Measurements from ENCODE around the gene C2CD2.
"Not testable (repeated sequence)": the region's sequence is repeated elsewhere in the genome, so short reads cannot be mapped to it uniquely, and the experiment has no call there.

Gene C2CD2

GRCh38 chr21:41975391-41976272, 21.8 kb upstream of the C2CD2 start:
- DNase-seq (ENCODE audit: low spot score) = no peak

DNA sequence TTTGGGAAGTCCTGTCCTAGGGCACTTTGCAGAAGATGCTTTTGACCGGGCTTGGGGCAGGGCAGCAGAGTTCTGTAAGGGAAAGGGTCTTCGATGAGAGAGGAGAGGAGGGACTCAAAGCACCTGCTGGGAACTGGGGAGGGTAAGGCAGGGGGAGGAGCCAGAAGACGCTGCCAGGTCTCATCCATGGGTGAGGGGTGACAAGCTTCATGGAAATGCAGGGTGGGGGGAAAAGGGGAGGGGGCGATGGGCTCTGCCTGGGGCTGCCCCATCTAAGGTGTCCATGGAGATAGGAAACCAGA, 20.9 kb upstream of the C2CD2 start:
- DNase-seq (ENCODE audit: low spot score) = no peak

GRCh38 chr21:41973861-41974751, 20.3 kb upstream of the C2CD2 start:
- DNase-seq (ENCODE audit: low spot score) = no peak

DNA sequence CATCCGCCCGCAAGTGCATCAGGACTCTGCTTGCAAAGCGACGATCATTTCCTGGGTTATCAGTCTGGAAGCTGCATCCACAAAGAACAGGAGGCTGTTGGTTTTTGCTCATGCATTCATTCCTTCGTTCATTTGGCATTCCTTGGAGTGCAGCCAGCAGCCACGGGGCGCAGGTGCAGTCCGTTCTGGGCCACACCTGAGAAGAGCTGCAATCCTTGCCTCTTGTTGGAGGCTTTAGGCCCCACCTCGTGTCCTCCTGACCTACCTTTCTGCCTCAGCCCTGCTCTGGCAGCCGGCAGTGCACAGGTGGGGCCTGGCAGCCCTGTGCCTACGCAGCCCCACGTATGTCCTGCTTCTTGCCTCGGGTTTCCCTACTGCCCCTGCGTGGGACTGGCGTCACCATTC, 19.6 kb upstream of the C2CD2 start:
- DNase-seq (ENCODE audit: low spot score) = no peak

- DNase-seq (ENCODE audit: low spot score) = no peak
These were observed 18.8 kb upstream of the C2CD2 start for GRCh38 chr21:41972511-41973205.

DNA sequence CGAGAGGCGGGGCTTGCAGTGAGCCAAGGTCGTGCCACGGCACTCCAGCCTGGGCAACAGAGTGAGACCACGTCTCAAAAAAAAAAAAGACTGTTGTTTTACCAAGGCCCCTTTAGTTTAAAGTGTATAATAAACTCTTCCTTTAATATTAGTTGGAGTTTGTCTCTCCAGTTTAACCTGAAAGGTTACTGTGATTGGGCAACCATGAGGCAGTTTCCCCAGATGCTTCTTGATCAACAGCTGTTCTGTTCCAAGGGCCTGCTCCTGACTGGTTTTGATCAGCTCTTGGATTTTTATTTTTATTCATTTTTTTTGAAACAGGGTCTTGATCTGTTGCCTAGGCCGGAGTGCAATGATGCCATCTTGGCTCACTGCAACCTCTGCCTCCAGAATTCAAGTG, 18.1 kb upstream of the C2CD2 start:
- DNase-seq (ENCODE audit: low spot score) = no peak

GRCh38 chr21:41970751-41971653, 17.2 kb upstream of the C2CD2 start:
- no peak for DNase-seq (ENCODE audit: low spot score)

DNA sequence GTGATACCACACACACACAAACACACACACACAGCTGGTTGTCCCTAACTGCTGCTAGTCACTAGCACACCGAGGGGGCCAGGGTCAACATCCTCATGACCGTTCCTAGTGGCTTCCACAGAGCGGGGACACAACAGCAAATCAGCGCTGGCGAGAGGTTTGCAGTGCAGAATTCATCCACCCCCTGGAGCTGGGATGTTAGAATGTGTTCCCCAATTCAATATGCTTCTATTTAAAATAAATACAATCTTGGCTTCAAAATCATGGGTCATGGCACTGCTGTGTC, 16.2 kb upstream of the C2CD2 start:
- DNase-seq (ENCODE audit: low spot score) = no peak

DNA sequence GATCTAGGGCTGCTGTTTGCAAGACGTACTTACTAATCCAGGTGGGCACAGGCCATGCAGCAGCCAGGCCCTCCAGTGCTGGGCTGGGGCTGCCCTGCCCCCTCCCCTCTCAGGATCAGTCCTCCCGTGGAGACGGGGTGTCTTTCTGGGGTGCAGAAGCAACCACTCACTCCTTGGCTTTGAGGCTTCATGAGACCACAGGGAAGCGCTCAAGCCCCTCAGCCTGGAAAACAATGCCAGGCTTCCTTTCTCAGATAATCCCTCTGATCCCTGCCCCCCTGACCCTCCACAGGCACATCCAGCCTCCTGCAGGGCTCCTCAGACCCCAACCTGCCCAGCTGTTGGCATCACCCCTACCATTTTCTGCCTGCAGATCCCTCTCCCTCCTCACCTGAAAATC, 13.9 kb upstream of the C2CD2 start:
- no peak for DNase-seq (ENCODE audit: low spot score)

- no peak for DNase-seq (ENCODE audit: low spot score)
These were observed 13.2 kb upstream of the C2CD2 start for GRCh38 chr21:41966872-41967621.

DNA sequence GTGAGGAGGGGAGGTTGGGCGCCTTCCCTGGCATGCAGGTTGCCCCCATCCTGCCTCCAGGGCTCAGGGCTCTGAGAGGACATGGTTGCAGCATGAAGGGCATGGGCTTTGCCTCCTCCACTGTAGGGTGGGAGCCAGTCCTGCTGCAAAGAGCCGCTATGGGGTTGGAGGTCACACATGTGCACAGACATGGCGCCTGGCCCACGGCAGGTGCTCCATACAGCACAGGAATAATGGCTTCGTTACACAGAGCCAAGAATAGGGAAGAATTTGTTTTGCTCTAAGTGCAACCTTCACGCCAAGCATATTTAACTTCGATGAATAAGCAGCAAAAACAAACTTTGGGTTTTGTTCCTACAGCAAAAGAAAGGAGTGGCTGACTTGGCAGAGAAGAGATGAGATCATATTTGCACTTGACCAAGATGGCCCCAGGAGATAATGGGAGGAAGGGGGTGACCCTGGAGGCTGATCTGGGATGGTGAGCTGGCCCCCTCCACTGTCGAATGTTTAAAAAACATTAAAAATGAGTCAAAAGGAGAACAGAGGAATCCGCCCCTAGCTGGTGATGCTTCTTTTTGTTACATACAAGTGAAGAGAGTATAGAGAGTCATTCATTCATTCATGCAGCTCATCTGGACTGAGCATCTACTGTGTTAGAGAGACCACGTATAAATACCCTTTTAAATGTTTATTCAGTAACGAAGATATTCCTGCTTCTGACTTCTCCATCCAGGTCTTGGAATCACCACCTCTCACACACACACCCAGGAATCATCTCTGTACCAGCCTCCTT, 12.4 kb upstream of the C2CD2 start:
- no peak for DNase-seq (ENCODE audit: low spot score)

DNA sequence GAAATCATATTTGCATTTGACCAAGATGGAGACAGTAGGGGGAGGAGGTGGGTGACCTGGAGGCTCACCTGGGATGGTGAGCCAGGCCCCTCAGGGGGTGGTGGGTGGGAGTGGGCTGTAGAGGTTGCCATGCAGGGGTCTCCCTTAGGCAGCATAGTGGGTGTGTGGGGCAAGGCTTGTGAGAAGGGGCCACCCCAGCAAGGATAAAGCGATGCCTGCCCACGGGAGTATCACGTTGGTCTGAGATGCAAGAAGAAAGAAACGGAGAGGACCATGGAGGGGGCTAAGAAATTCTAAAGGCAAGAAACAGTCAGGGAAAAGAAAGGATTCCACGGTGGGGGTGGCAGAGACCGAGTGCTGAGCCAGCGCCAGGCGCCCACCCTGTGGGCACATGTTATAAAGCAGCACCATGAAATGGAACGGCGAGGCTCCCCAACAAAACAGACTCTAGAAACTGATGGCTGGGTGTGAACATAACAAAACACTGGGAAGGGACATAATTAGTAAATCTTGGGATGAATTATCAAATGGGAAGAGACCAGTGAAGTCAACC, 11.7 kb upstream of the C2CD2 start:
- no peak for DNase-seq (ENCODE audit: low spot score)

DNA sequence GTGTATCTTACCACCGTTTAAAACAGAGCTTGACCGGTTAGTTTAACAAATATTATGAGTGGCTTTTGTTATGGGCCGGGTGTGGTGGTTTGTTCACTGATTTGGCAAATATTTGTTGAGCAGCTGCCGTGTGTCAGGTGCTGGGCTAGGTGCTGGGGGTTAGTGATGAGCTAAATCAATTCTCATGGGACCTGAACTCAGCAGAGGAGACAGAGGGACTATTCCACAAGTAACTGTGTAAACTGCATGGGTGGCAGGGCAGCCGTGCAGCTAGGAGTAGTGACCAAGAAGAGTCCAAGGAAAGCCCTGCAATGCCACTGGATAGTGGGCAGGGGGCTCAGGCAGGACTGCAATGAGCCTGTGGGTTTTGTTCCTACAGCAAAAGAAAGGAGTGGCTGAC, 11.2 kb upstream of the C2CD2 start:
- no peak for DNase-seq (ENCODE audit: low spot score)

DNA sequence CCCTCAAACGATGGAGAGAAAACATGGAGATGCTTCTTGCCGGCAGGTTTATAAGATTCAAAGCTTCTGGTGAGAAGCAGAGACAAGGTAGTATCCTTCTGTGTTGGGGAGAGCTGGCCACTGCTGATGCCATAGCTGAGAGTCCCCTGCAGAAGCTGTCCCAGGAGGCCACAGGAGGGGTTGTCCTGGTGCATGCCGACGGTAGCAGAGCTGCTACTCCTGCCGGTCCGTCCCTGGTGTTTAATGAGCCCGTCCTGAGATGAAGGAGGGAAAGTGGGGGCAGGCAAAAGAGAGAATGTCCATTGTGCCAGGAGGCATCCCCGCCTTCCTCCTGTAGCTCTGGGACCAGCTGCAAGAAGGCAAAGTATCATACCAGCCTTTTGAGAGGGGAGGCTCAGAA, 10.4 kb upstream of the C2CD2 start:
- DNase-seq (ENCODE audit: low spot score) = no peak

- DNase-seq (ENCODE audit: low spot score) = no peak
These were observed 8.7 kb upstream of the C2CD2 start for GRCh38 chr21:41962425-41962966.

DNA sequence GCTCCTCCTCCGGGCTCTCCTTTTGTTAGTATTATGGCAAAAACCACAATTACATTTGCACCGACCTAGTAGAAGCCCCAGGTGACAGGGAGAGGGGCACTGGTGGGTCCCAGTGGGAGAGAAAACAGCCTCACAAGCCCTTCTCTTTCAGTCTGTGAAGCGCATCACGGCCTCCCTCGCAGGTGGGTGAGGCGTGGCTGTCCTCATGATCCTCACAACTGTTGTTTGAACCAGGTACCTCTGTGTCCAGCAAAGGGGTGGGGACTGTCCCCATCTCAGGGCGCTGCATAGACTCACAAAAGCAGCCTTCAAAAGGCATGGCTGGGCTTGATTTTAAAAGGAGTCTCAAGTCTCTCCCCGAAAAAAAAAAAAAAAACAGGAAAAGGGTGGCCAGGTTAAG, 7.9 kb upstream of the C2CD2 start:
- DNase-seq (ENCODE audit: low spot score) = no peak

GRCh38 chr21:41961282-41961701, 7.5 kb upstream of the C2CD2 start:
- DNase-seq (ENCODE audit: low spot score) = no peak

GRCh38 chr21:41960386-41960785, 6.6 kb upstream of the C2CD2 start:
- no peak for DNase-seq (ENCODE audit: low spot score)

DNA sequence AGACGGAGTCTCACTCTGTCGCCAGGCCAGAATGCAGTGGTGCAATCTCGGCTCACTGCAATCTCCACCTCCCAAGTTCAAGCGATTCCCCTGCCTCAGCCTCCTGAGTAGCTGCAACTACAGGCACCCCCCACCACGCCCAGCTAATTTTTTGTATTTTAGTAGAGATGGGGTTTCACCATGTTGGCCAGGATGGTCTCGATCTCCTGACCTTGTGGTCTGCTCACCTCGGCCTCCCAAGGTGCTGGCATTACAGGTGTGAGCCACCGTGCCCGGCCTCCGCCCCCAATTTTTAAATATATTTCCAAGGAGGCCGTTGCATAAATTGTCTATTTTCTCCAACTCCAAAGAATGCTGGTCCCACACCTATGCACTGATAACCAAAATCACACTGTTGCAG, 5.9 kb upstream of the C2CD2 start:
- DNase-seq (ENCODE audit: low spot score) = not testable (repeated sequence)
